ENCODE measurements around the gene TMEM115.

- TF ChIP-seq MAFK (IDR thresholded peaks at IDR 0.05; ENCODE audit: low read depth, low read length) (no peak), RAD21 (IDR thresholded peaks at IDR 0.05; ENCODE audit: low read length) (no peak), NFE2L2 (IDR thresholded peaks at IDR 0.05; ENCODE audit: low read depth, low read length) (no peak), POLR2A (IDR thresholded peaks at IDR 0.05; ENCODE audit: low read depth, low read length) (no peak), BHLHE40 (IDR thresholded peaks at IDR 0.05; ENCODE audit: low read depth, low read length) (no peak), USF2 (IDR thresholded peaks at IDR 0.05; ENCODE audit: low read depth, low read length) (no peak), RFX5 (IDR thresholded peaks at IDR 0.05; ENCODE audit: low read depth, low read length) (no peak), FOS (IDR thresholded peaks at IDR 0.05; ENCODE audit: low read depth, low read length) (no peak), SMC3 (IDR thresholded peaks at IDR 0.05; ENCODE audit: low read depth, low read length) (no peak), RCOR1 (IDR thresholded peaks at IDR 0.05; ENCODE audit: insufficient replicate concordance, low read length) (no peak)
- TF ChIP-seq, protein P1, sequence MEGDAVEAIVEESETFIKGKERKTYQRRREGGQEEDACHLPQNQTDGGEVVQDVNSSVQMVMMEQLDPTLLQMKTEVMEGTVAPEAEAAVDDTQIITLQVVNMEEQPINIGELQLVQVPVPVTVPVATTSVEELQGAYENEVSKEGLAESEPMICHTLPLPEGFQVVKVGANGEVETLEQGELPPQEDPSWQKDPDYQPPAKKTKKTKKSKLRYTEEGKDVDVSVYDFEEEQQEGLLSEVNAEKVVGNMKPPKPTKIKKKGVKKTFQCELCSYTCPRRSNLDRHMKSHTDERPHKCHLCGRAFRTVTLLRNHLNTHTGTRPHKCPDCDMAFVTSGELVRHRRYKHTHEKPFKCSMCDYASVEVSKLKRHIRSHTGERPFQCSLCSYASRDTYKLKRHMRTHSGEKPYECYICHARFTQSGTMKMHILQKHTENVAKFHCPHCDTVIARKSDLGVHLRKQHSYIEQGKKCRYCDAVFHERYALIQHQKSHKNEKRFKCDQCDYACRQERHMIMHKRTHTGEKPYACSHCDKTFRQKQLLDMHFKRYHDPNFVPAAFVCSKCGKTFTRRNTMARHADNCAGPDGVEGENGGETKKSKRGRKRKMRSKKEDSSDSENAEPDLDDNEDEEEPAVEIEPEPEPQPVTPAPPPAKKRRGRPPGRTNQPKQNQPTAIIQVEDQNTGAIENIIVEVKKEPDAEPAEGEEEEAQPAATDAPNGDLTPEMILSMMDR (conservative IDR thresholded peaks at IDR 0.05; ENCODE audit: low read depth, low read length), result no peak
Observed at GRCh38 chr3:50380405-50381085, 21.2 kb upstream of the TMEM115 start.
